ENCODE measurements around the gene XYLT1.

The XYLT1 gene

GRCh38 chr16:17130733-17131132 lies 340.0 kb downstream of the XYLT1 start:
- in situ Hi-C loops (cut with HindIII; ENCODE audit: low sequenced_read_pairs), result no loop called here

- in situ Hi-C loops (cut with HindIII; ENCODE audit: low sequenced_read_pairs), result no loop called here
Measured at GRCh38 chr16:17129971-17130370, 340.8 kb downstream of the XYLT1 start.

- in situ Hi-C loops (cut with HindIII; ENCODE audit: low sequenced_read_pairs), result no loop called here
Measured at GRCh38 chr16:17128791-17129190, 342.0 kb downstream of the XYLT1 start.

DNA sequence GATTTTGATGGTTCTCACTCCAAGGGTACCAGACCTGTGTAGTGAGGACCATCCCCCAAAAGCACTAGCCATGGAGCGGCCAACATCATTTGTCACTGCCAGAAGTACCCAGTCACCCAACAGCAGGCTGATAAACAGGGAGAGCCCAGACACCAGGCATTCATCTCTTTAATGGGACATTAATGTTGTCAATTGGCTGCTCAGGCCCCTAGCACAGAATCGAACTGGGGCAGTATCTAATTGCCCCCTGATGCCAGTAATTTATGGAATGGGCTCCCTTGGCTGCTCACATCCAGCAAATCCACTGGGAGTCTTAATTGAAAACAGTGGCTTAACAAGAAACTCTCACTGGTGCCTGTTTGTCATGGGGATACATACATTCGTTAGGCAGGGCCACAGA lies 344.6 kb downstream of the XYLT1 start:
- in situ Hi-C loops (cut with HindIII; ENCODE audit: low sequenced_read_pairs), result no loop called here

DNA sequence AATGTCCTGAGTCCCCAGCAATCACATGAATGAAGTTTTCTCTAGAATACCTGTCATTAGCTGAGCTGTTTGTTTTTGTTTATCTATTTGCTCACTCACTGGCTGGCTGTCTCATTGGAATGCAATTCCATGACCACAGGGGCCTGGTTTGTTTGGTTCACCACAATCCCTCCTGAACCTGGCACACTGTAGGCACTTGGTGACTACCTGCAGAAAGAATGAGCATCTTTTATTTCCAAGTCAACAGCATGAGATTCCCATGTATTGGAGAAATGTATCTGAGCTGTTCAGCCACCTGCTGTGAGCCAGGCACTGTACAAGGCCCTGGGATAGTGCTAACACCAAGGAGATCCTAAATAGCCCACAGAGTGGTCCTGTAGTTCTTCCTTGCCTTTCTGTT lies 345.1 kb downstream of the XYLT1 start:
- in situ Hi-C loops (cut with HindIII; ENCODE audit: low sequenced_read_pairs), result no loop called here

DNA sequence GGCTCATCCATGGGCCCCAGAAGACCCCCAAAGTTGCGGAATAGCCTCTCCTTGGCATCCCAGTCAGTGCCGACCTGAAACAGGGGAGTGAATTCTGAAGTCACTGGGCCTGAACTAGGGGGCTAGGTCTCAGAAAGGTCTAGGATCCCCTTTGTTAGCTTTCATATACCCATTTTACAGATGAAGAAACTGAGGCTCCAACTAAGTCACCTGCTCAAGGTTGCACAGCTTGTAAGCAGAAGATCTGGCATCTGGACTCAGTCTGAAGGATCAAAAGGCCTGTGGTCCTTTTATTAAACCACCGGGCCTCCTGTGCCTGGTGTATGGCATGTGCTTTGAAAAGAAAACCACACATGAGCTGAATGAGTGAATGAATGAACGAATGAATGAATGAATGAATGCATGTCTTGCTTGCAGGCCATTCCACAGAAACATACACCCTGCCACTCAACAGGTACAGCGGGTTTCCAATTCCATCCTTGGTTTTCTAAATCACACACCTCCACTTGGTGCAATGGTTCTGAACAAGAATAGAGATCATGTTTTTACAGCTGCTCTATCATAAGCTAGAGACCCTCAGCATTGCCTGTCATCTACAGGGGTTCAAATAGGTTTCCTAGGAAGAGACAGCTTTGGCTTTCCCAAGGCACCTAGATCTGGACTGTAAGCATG lies 352.7 kb downstream of the XYLT1 start:
- in situ Hi-C loops (cut with HindIII; ENCODE audit: low sequenced_read_pairs), result no loop called here

DNA sequence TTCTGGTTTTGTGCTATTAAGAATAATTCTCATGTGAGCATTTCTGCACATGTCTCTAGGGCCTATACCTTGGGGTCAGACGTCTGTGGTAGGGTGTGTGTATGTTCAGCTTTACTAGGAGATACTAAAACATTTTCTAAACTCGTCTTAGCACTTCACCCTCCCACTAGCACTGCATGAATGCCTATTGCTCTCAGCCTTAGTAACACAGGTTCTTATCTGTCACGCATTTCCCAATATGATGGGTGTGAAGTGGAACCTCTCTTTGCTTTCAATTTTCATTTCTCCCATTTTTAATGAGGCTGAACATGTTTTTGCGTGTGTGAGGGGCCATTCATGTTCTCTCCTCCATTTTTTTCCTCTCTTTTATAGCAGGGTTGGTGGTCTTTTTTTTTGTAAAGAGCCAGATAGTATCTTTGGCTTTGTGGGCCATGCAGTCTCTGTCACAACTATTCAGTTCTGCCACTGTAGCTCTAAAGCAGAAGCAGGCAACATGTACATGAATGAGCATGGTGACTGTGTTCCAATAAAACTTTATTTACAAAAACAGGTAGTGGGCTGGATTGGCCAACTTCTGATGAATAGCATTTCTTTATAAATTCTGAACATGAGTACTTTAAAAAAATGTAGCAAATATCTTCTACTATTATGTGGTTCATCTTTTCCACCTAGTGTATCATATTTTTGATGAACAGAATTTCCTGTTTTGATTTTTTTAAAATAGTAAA lies 354.0 kb downstream of the XYLT1 start:
- in situ Hi-C loops (cut with HindIII; ENCODE audit: low sequenced_read_pairs), result no loop called here

GRCh38 chr16:17109413-17109812 lies 361.3 kb downstream of the XYLT1 start:
- in situ Hi-C loops (cut with HindIII; ENCODE audit: low sequenced_read_pairs), result no loop called here

GRCh38 chr16:17108596-17108995 lies 362.2 kb downstream of the XYLT1 start:
- in situ Hi-C loops (cut with HindIII; ENCODE audit: low sequenced_read_pairs), result no loop called here

DNA sequence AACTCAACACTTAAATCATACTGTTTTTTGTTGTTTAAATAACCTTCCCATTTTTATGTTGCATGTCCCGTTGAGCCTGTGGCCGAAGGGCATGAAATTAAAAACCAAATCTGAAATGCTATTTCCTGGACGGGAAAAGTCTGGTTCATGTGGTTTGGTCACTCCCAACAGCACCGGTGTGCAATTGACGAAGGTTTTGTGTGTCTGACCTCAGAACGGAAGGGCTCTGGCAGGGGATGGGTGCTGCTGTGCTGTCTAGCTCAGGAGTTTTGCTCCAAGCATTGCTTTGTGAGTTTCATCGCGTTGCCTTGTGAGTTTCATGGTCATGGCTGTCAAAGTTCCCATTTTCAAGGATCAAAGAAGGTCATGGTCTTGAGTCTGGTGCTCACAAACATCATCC lies 363.3 kb downstream of the XYLT1 start:
- in situ Hi-C loops (cut with HindIII; ENCODE audit: low sequenced_read_pairs), result no loop called here

GRCh38 chr16:17106243-17106791 lies 364.4 kb downstream of the XYLT1 start:
- in situ Hi-C loops (cut with HindIII; ENCODE audit: low sequenced_read_pairs), result no loop called here

- in situ Hi-C loops (cut with HindIII; ENCODE audit: low sequenced_read_pairs), result no loop called here
Measured at GRCh38 chr16:17105239-17105797, 365.4 kb downstream of the XYLT1 start.

GRCh38 chr16:17104654-17105053 lies 366.1 kb downstream of the XYLT1 start:
- in situ Hi-C loops (cut with HindIII; ENCODE audit: low sequenced_read_pairs), result no loop called here

DNA sequence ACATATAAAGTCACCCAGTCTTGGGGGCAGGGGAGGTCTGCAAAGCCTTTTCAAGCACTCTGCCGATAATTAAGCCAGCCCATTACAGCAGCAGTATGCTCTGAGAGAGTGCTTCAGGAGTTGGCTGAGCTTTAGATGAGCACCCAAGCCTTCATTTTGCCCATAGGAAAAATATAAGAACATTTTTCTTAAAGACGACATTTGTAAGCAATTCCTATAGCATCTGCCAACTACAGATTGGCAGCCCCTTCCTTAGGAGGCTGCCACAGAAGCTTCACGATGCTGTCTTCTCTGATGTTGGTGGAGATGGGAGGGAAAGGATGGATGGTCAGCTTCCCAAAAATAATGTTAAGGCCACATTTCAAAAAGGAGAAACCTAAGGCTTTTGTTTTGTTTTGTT lies 367.5 kb downstream of the XYLT1 start:
- in situ Hi-C loops (cut with HindIII; ENCODE audit: low sequenced_read_pairs), result no loop called here

- in situ Hi-C loops (cut with HindIII; ENCODE audit: low sequenced_read_pairs), result no loop called here
Measured at GRCh38 chr16:17101646-17102045, 369.1 kb downstream of the XYLT1 start.

- in situ Hi-C loops (cut with HindIII; ENCODE audit: low sequenced_read_pairs), result no loop called here
Measured at GRCh38 chr16:17098685-17099084, 372.1 kb downstream of the XYLT1 start.

DNA sequence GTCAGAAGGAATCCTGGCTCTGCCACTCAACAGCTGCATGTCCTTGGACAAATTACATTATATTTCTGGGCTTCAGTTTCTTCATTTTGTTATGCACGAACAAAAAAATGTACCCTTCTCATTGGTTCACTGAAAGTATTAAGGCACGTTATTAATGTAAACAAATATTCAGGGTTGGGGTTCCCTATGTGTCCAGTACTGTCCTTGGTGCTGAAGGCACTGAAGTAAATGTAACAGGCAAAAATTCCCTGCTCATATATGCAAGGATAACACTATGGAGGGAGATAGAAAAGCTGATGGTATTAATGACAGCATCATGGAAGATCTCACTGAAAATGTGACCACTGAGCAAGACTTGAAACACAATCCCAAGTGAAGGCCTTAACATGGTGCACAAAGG lies 386.6 kb downstream of the XYLT1 start:
- in situ Hi-C loops (cut with HindIII; ENCODE audit: low sequenced_read_pairs), result no loop called here

DNA sequence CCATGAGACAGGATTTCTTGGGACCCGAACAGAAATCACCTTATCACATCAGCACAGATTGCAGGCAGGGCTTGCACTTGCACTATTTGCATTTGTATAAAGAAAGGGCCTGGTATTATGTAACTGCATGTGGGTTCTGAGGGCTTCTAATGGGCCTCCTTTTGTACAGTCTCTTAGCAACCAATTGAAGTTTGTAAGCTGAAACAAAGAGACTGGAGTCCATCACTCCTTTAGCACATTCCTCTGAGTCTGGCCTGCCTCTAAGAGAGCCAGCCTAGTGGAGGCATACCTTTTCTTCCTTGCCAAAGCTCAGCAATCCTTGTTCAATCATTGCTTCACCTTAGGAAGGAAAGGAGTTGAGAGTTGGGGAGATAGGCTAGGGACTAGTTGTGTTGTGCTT lies 387.1 kb downstream of the XYLT1 start:
- in situ Hi-C loops (cut with HindIII; ENCODE audit: low sequenced_read_pairs), result no loop called here

GRCh38 chr16:17082095-17082882 lies 388.5 kb downstream of the XYLT1 start:
- in situ Hi-C loops (cut with HindIII; ENCODE audit: low sequenced_read_pairs), result no loop called here

DNA sequence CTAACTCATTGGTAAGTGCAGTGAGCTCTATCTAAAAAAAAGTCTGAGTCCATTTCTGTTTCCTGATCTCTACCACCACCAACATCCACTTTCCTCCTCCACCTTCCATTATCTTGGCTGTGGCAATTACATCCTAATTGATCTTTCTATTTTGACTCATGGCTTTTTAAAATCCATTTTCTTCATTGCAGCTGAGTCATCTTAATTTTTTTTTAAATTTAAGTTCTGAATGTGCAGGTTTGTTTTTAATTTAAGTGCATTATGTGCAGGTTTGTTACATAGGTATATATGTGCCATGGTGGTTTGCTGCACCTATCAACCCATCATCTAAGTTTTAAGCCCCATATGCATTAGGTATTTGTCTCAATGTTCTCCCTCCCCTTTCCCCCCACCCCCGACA lies 390.7 kb downstream of the XYLT1 start:
- in situ Hi-C loops (cut with HindIII; ENCODE audit: low sequenced_read_pairs), result no loop called here

DNA sequence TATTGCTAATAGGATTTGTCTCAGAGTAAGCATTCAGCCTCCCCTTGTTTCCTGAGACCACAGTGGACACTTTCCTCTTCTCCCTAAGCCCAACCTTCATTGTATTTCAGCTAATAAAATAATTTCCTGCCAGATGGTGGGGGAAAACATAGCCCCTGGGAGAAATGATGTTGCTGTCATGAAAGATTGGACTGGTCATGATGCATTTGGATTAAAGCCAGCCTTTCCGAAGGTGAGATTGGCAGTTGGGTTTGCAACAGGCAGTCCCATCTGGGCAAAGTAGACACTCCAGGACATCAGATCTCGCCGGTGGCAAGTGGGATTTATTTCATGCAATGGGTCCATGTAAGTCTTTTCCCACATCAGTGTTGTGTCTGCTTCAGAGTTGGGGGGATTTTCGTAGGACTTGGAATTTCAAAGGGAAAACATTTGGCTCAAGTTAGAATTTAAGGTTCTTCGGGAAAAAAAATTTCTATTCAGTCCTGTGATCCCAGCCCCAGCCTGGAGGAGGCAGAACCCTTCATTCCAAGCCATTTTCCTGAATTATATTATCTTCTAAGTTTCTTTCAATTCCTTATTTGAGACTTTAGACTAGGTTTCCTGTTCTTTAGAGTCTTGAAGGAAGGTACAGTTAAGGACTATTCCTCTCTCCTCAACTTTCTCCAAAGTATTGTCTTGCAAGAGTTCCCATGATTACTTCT lies 391.7 kb downstream of the XYLT1 start:
- in situ Hi-C loops (cut with HindIII; ENCODE audit: low sequenced_read_pairs), result no loop called here

Measured in endothelial cell of hepatic sinusoid (primary cell).